ENCODE results near the gene RSPH9. TPM values are rescaled to one million over a fixed set of nuclear protein-coding genes. Genes with fewer than 3 reads are reported as not detected.

The RSPH9 gene
- total RNA-seq, 1 donor from 2014 or later: 0.22 TPM

- no peak for DNase-seq
- TF ChIP-seq CTCF (IDR thresholded peaks at IDR 0.05; ENCODE audit: partially characterized antibody, unreplicated experiment): no peak
- H3K27me3 Mint-ChIP-seq (ENCODE audit: unreplicated experiment): peaks cover 12% of the 10 kb centered on the region
- peaks cover 33% of the 10 kb centered on the region for H3K4me1 Mint-ChIP-seq (ENCODE audit: low read depth, unreplicated experiment)
- peaks cover 5% of the 10 kb centered on the region for H3K9me3 Mint-ChIP-seq (ENCODE audit: unreplicated experiment)
- H3K36me3 Mint-ChIP-seq (ENCODE audit: unreplicated experiment): no peaks in the 10 kb centered on the region
- H3K4me3 Mint-ChIP-seq (ENCODE audit: unreplicated experiment): peak overlapping the region; percentile 79
- peak overlapping the region; percentile 97 for H3K27ac Mint-ChIP-seq (ENCODE audit: unreplicated experiment)
Measured at GRCh38 chr6:43702171-43702533, 57.3 kb downstream of the RSPH9 start.

GRCh38 chr6:43702534-43703440, 58.0 kb downstream of the RSPH9 start:
- DNase-seq: peak; percentile 80

GRCh38 chr6:43703512-43704429, 58.9 kb downstream of the RSPH9 start:
- Mint-ChIP-seq H3K36me3 (ENCODE audit: unreplicated experiment) (no peaks in the 10 kb centered on the region), H3K27ac (ENCODE audit: unreplicated experiment) (no peak overlapping the region), H3K9me3 (ENCODE audit: unreplicated experiment) (peaks cover 2% of the 10 kb centered on the region), H3K4me1 (ENCODE audit: low read depth, unreplicated experiment) (peaks cover 21% of the 10 kb centered on the region), H3K27me3 (ENCODE audit: unreplicated experiment) (peaks cover 12% of the 10 kb centered on the region), H3K4me3 (ENCODE audit: unreplicated experiment) (no peak overlapping the region)
- no peak for DNase-seq
- no peak for TF ChIP-seq CTCF (IDR thresholded peaks at IDR 0.05; ENCODE audit: partially characterized antibody, unreplicated experiment)

More at GRCh38 chr6:43702534-43703440, 58.0 kb downstream of the RSPH9 start:
- TF ChIP-seq CTCF (IDR thresholded peaks at IDR 0.05; ENCODE audit: partially characterized antibody, unreplicated experiment): no peak
- Mint-ChIP-seq H3K9me3 (ENCODE audit: unreplicated experiment) (peaks cover 5% of the 10 kb centered on the region), H3K27ac (ENCODE audit: unreplicated experiment) (peak overlapping the region; percentile 97), H3K4me1 (ENCODE audit: low read depth, unreplicated experiment) (peaks cover 30% of the 10 kb centered on the region), H3K36me3 (ENCODE audit: unreplicated experiment) (no peaks in the 10 kb centered on the region), H3K4me3 (ENCODE audit: unreplicated experiment) (peak overlapping the region; percentile 79), H3K27me3 (ENCODE audit: unreplicated experiment) (peaks cover 12% of the 10 kb centered on the region)

GRCh38 chr6:43705996-43706395, 61.2 kb downstream of the RSPH9 start:
- no peak for TF ChIP-seq CTCF (IDR thresholded peaks at IDR 0.05; ENCODE audit: partially characterized antibody, unreplicated experiment)
- Mint-ChIP-seq H3K27me3 (ENCODE audit: unreplicated experiment) (peaks cover 8% of the 10 kb centered on the region), H3K4me1 (ENCODE audit: low read depth, unreplicated experiment) (peaks cover 13% of the 10 kb centered on the region), H3K9me3 (ENCODE audit: unreplicated experiment) (peaks cover 4% of the 10 kb centered on the region), H3K4me3 (ENCODE audit: unreplicated experiment) (no peak overlapping the region), H3K36me3 (ENCODE audit: unreplicated experiment) (peaks cover 6% of the 10 kb centered on the region), H3K27ac (ENCODE audit: unreplicated experiment) (no peak overlapping the region)
- DNase-seq: no peak
